ENCODE data around the gene SLC6A3.

Gene SLC6A3

DNA sequence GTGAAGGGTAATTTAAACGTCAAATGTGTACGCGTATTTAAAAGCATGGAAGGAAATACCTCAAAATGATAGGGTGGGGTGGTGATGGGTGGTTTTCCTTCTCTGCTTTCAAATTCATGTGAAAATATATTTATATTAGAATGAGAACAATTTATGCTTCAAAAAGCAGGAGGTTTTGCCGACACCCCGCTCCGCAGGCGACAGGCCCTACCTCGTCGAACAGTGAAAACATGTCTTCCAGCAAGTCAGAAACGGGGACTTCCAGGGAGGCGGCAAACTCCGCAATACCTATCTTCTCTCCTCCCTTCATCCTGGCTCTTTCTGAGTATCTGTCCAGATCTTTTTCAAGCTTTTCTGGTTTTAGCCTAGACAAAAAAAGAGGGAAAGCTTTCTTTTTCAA is 28.5 kb upstream of the SLC6A3 start:
- no peak for FAIRE-seq
- no peak for DNase-seq (ENCODE audit: insufficient read length, low spot score)
- TF ChIP-seq, protein P1, sequence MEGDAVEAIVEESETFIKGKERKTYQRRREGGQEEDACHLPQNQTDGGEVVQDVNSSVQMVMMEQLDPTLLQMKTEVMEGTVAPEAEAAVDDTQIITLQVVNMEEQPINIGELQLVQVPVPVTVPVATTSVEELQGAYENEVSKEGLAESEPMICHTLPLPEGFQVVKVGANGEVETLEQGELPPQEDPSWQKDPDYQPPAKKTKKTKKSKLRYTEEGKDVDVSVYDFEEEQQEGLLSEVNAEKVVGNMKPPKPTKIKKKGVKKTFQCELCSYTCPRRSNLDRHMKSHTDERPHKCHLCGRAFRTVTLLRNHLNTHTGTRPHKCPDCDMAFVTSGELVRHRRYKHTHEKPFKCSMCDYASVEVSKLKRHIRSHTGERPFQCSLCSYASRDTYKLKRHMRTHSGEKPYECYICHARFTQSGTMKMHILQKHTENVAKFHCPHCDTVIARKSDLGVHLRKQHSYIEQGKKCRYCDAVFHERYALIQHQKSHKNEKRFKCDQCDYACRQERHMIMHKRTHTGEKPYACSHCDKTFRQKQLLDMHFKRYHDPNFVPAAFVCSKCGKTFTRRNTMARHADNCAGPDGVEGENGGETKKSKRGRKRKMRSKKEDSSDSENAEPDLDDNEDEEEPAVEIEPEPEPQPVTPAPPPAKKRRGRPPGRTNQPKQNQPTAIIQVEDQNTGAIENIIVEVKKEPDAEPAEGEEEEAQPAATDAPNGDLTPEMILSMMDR (IDR thresholded peaks at IDR 0.05; ENCODE audit: insufficient read depth, missing control alignments), result no peak

DNA sequence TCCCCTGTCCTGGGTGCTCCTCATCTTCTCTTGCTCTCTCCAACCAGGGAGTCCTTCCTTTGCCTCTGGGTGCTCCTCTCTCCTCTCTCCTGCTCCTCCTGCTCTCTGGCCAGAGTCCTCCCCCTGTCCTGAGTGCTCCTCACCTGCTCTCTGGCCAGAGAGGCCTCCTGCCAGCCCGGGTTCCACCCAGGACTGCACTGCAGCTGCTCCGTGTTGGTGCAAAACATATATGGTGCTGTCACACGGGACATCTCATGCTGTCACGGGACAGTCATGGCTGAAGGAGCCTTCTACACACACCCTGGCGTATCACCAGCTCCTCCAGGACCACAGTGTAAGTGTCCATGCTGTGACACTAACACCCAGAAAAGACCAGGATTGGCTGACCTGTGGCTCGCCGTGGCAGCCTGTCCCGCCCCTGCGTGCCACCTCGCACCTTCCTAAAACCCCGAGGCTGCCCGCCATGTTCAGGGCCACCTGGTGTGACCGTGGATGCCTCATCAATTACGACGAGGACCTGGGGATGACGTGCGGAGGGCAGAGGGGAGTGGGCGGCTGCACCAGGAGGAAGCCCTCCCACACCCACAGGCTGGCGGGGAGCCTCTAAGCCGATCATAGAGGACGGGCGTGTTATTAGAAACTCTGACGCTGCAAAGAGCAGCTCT is 27.9 kb upstream of the SLC6A3 start:
- TF ChIP-seq, protein P1 (IDR thresholded peaks at IDR 0.05; ENCODE audit: insufficient read depth, missing control alignments), result no peak
- DNase-seq (ENCODE audit: insufficient read length, low spot score) (no peak), FAIRE-seq (no peak)

DNA sequence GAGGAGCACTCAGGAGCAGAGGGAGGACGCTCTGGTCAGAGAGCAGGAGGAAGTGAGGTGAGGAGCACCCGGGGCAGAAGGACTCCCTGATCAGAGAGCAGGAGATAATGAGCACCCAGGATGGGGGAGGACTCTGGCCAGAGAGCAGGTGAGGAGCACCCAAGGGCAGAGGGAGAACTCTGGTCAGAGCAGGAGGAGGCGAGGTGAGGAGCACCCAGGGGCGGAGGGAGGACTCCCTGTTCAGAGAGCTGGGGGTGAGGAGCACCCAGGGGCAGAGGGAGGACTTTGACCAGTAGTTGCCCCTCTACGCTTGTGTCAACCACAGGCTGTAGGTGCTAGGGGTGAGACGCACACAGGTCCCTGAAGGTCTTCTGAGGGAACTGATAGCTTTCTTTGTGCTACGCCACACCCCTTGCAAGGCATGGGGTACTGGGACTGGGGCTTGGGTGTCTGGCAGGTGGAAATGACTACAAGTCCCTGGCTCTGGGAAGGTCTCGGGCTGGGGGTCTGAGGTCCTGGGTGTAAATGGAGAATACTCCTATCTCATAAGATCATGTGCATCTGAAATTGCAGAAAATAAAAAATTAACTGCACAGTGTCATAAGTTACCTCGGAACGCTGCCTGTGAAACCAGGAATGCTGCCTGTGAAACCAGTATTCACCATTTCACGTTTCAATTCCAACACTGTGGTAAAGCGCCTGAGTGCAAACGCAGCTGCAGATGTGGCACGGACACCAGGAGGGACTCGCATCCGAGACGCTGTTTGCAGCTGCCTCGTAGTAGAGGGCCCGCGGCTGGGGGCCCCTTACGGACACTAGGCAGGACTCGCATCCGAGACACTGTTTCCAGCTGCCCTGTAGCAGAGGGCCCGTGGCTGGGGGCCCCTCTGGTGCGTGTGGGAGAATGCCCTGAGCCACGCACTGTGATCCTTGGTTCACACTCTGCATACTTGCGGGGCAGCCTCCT is 27.0 kb upstream of the SLC6A3 start:
- TF ChIP-seq, protein P1 (IDR thresholded peaks at IDR 0.05; ENCODE audit: insufficient read depth, missing control alignments), result no peak
- DNase-seq (ENCODE audit: insufficient read length, low spot score), result no peak
- no peak for FAIRE-seq

DNA sequence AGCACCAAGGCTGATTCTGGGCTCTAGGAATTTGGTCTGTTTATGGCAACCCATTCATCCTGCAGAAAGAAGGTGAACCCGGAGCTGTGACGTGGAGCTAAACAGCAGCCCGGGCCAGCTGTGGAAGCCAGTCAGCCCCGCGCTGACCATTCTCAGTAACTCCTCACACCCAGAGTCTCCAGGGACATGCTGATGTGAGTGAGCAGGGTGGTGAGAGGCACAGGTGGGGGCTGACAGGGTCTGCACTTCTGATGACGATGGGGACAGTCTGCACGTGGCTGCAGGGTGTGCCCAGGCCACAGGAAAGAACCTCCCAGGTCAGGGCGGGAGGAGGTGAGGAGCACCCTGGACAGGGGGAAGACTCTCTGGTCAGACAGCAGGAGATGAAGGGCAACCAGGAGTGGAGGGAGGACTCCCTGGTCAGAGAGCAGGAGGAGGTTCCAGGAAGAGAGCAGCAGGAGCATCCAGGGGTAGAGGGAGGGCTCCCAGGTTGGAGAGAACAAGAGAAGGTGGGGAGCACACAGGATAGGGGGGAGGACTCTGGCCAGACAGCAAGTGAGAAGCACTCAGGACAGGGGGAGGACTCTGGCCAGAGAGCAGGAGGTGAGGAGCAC is 26.1 kb upstream of the SLC6A3 start:
- FAIRE-seq (no peak), DNase-seq (ENCODE audit: insufficient read length, low spot score) (no peak)
- TF ChIP-seq, protein P1 (IDR thresholded peaks at IDR 0.05; ENCODE audit: insufficient read depth, missing control alignments), result no peak

DNA sequence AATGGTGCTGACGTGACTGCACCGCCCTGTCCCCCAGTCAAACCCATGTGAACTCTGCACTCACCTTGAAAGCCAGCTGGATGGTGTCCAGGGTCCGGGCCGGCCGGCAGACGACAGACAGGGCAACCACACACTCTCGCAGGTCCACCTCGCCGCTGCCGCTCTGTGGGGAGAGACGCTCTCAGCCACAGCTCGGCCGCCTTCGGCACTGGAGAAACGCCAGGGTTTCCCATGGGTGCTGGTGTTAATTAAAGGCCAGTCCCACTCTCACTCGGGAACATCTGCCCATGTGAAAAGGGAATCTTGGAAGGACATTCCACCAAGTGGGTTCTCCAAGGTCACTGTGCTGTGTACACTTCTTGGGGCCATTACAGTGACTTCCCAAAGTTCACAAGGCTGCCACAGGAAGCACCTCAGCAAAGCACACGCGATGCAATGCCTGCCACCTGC is 25.5 kb upstream of the SLC6A3 start:
- DNase-seq (ENCODE audit: insufficient read length, low spot score) (no peak), FAIRE-seq (no peak)
- TF ChIP-seq, protein P1 (IDR thresholded peaks at IDR 0.05; ENCODE audit: insufficient read depth, missing control alignments), result no peak

DNA sequence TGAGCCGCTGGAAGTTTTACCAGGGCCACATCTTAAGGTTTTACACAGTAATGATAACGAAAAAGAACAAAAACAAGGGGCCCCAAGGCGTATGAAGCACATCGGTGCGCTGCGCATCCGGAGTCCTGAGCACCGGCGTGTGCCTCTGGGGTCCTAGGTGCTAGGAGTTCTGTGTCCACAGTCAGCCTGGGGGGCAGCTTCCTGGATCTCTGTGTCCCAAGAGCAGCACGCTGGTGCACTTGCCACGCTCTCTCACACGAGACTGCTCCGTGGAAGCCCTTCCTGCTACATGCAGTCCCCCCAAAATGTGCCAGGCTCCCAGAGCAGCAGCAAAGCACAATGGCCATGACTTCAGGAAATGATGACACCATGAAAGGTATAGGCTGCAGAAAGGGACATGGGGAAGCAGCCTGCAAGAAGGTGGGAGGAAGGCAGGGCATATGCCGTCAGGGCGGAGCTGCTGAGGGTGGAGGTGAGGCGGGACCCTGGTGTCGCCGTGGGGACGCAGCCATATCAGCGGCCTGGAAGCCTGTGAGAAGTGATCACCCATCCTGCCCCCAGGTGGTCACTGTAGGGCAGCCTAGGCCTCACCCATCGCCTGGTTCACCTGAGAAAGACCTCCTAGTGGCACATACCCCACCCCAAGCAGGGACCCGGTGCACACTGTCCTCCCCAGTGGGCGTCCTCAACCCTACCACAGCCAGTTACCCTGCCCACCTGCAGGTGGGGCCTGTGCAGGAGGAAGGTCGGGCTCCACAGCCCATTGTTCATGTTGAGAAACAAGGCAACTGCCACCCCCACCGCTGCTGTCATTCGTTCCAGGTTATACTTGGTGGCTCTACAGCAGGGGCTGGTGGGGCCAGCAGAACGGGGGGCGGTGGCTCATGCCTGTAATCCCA is 23.6 kb upstream of the SLC6A3 start:
- TF ChIP-seq, protein P1 (IDR thresholded peaks at IDR 0.05; ENCODE audit: insufficient read depth, missing control alignments), result no peak
- no peak for DNase-seq (ENCODE audit: insufficient read length, low spot score)
- FAIRE-seq, result no peak

All from D721Med (cell line).